ENCODE data around the gene OR10J1.

Gene OR10J1

GRCh38 chr1:159429074-159429861, 10.3 kb upstream of the OR10J1 start:
- H3K79me2 ChIP-seq: no peaks in the 10 kb centered on the region
- H3K9me3 ChIP-seq (ENCODE audit: control insufficient read depth, low read length): no peaks in the 10 kb centered on the region
- no peak overlapping the region for H3K9ac ChIP-seq
- H3K4me2 ChIP-seq (ENCODE audit: low read length): no peak overlapping the region
- H3K4me1 ChIP-seq: no peaks in the 10 kb centered on the region
- no peaks in the 10 kb centered on the region for H3K36me3 ChIP-seq (ENCODE audit: control insufficient read depth, insufficient read depth, low read length)
- no peaks in the 10 kb centered on the region for H3K27me3 ChIP-seq (ENCODE audit: control insufficient read depth, insufficient read depth, low read length)
- no peak overlapping the region for H3K4me3 ChIP-seq (ENCODE audit: low read depth, low read length)
- H3K27ac ChIP-seq: no peak overlapping the region
- no peak for TF ChIP-seq CTCF (IDR thresholded peaks at IDR 0.05)
- H2AFZ ChIP-seq: no peak overlapping the region

DNA sequence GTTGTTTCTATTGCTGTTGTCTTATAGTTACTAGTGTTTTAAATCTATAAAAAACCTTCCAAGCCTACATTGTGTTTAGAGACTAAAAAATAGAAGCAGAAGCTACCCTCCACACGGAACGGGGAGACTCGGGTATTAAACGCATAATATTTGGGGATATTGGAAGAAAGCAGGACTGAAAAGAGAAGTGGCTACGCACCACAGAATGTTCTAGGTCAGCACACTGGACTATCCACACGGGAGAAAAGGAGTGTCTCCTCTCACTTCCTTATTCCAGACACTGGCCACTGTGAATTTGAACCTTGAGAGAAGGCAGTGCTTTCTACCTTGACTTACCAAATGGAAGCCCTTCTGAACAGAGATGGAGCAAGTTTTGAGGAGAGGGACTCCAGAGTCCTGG, 8.5 kb upstream of the OR10J1 start:
- no peak overlapping the region for H3K4me2 ChIP-seq (ENCODE audit: low read length)
- no peaks in the 10 kb centered on the region for H3K79me2 ChIP-seq
- H3K9ac ChIP-seq: no peak overlapping the region
- H2AFZ ChIP-seq: no peak overlapping the region
- no peaks in the 10 kb centered on the region for H3K4me1 ChIP-seq
- H3K9me3 ChIP-seq (ENCODE audit: control insufficient read depth, low read length): no peaks in the 10 kb centered on the region
- no peaks in the 10 kb centered on the region for H3K27me3 ChIP-seq (ENCODE audit: control insufficient read depth, insufficient read depth, low read length)
- no peak overlapping the region for H3K4me3 ChIP-seq (ENCODE audit: low read depth, low read length)
- H3K27ac ChIP-seq: no peak overlapping the region
- no peaks in the 10 kb centered on the region for H3K36me3 ChIP-seq (ENCODE audit: control insufficient read depth, insufficient read depth, low read length)
- TF ChIP-seq CTCF (IDR thresholded peaks at IDR 0.05): no peak

DNA sequence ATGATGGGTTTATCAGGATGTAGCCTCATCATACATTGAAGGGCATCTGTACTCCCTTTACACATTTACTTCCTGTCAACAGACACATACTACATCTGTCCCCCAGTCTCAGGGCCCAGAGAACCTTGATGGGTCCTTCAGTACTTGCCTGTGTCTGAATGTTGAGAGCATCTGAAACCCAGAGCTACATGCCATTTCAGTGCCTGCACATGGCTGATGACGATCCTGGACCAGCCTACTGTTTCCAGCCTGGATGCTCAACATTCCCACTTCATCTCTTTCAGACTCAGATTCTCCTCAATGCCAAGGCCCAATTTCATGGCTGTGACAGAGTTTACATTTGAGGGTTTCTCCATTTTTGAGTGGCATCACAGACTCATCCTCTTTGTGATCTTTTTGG, 7.6 kb upstream of the OR10J1 start, which contains the start of gene OR10J4:
TSS of gene OR10J4 (plus strand) at position 301 of the 400 bp plus-strand sequence.
- no peaks in the 10 kb centered on the region for H3K9me3 ChIP-seq (ENCODE audit: control insufficient read depth, low read length)

DNA sequence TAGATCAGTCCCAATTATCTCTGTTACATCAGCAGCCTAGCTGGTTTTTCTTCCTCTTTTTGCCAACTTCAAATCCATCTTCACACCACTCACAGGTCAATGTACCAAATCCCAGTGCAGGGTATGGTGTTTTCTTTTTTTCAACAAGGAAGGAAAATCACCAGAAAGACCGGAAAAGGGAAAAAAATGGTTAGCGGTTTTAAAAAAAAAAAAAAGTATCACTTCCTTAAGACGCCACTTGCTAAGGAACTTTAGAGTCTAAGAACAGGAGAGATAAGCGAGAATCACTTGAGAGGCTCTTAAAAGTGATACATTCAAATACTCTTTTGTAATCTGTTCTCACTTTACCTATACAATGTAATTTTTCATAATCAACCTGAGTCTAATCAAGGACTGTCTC, 3.1 kb upstream of the OR10J1 start:
- Histone ChIP-seq H3K79me2 (no peaks in the 10 kb centered on the region), H3K4me1 (no peaks in the 10 kb centered on the region), H3K9me3 (ENCODE audit: control insufficient read depth, low read length) (no peaks in the 10 kb centered on the region), H3K4me2 (ENCODE audit: low read length) (no peak overlapping the region), H3K27ac (no peak overlapping the region), H2AFZ (no peak overlapping the region), H3K4me3 (ENCODE audit: low read depth, low read length) (no peak overlapping the region), H3K9ac (no peak overlapping the region), H3K27me3 (ENCODE audit: control insufficient read depth, insufficient read depth, low read length) (no peaks in the 10 kb centered on the region), H3K36me3 (ENCODE audit: control insufficient read depth, insufficient read depth, low read length) (no peaks in the 10 kb centered on the region)
- no peak for TF ChIP-seq CTCF (IDR thresholded peaks at IDR 0.05)

More for the DNA sequence above, 7.6 kb upstream of the OR10J1 start, which contains the start of gene OR10J4:
- no peaks in the 10 kb centered on the region for H3K36me3 ChIP-seq (ENCODE audit: control insufficient read depth, insufficient read depth, low read length)
- no peak within 1 kb of the TSS for H3K4me3 ChIP-seq (ENCODE audit: low read depth, low read length)
- no peak within 1 kb of the TSS for H3K4me2 ChIP-seq (ENCODE audit: low read length)
- H2AFZ ChIP-seq: no peak within 1 kb of the TSS
- no peaks in the 10 kb centered on the region for H3K79me2 ChIP-seq
- TF ChIP-seq CTCF (IDR thresholded peaks at IDR 0.05): no peak
- no peak within 1 kb of the TSS for H3K27ac ChIP-seq
- no peaks in the 10 kb centered on the region for H3K27me3 ChIP-seq (ENCODE audit: control insufficient read depth, insufficient read depth, low read length)
- H3K4me1 ChIP-seq: no peaks in the 10 kb centered on the region
- H3K9ac ChIP-seq: no peak within 1 kb of the TSS

GRCh38 chr1:159441360-159441759, 1.8 kb downstream of the OR10J1 start:
- Histone ChIP-seq H3K9ac (no peak overlapping the region), H3K9me3 (ENCODE audit: control insufficient read depth, low read length) (no peaks in the 10 kb centered on the region), H3K27me3 (ENCODE audit: control insufficient read depth, insufficient read depth, low read length) (no peaks in the 10 kb centered on the region), H3K36me3 (ENCODE audit: control insufficient read depth, insufficient read depth, low read length) (no peaks in the 10 kb centered on the region), H2AFZ (no peak overlapping the region), H3K4me1 (no peaks in the 10 kb centered on the region), H3K4me3 (ENCODE audit: low read depth, low read length) (no peak overlapping the region), H3K27ac (no peak overlapping the region), H3K79me2 (no peaks in the 10 kb centered on the region), H3K4me2 (ENCODE audit: low read length) (no peak overlapping the region)
- TF ChIP-seq CTCF (IDR thresholded peaks at IDR 0.05): no peak

Measured in parathyroid adenoma (tissue), 2 donors.